Spleen (tissue), 7 donors: ENCODE data around the gene SLC26A11.

Experiments
- CTCF ChIP-seq, 11 experiments: fragments of 200-600 bp in 7 of 11; fragments of 450-650 bp in 4 of 11; sonication (generic) in 4 of 11; IDR thresholded peaks in 8 of 11; conservative IDR thresholded peaks in 3 of 11; 1 replicate in 7 of 11; 2 replicates in 4 of 11; pipeline versions ENCODE4 v1.4.0 to v1.8.0; 2016 to 2021; ENCODE audit warnings: antibody characterized with exemption in 11 of 11, inconsistent platforms in 4 of 11, mild to moderate bottlenecking in 1 of 11
- POLR2A ChIP-seq, 3 donors: fragments of 450-650 bp; IDR thresholded peaks; one replicate each; pipeline ENCODE4 v1.5.1; 2017; ENCODE audit warnings: antibody characterized with exemption in 3 of 3, mild to moderate bottlenecking in 1 of 3
- POLR2AphosphoS5 ChIP-seq, 3 donors: sonication (generic); formaldehyde crosslinking; IDR thresholded peaks; one replicate each; pipeline ENCODE4 v1.5.1; 2017; ENCODE audit warnings: antibody characterized with exemption in 3 of 3
- donor health status: DM: no; HTN: no; CAD: no; lungs with moderate emphysema.
- donor health status: DM: no; HTN: no; CAD: no.
- donor health status: DM: no; HTN: no; CAD: no.

GRCh38 chr17:80177986-80178595 lies 42.1 kb upstream of the SLC26A11 start:
- TF ChIP-seq CTCF (IDR thresholded peaks at IDR 0.05 in 8 of 11, conservative IDR thresholded peaks at IDR 0.05 in 3 of 11) (no peak), POLR2A (IDR thresholded peaks at IDR 0.05) (no peak), POLR2AphosphoS5 (IDR thresholded peaks at IDR 0.05) (no peak)
